ENCODE data around the gene ABI3.
"Not testable (repeated sequence)": the region's sequence is repeated elsewhere in the genome, so short reads cannot be mapped to it uniquely, and the experiment has no call there.

ABI3 gene, protein sequence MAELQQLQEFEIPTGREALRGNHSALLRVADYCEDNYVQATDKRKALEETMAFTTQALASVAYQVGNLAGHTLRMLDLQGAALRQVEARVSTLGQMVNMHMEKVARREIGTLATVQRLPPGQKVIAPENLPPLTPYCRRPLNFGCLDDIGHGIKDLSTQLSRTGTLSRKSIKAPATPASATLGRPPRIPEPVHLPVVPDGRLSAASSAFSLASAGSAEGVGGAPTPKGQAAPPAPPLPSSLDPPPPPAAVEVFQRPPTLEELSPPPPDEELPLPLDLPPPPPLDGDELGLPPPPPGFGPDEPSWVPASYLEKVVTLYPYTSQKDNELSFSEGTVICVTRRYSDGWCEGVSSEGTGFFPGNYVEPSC

DNA sequence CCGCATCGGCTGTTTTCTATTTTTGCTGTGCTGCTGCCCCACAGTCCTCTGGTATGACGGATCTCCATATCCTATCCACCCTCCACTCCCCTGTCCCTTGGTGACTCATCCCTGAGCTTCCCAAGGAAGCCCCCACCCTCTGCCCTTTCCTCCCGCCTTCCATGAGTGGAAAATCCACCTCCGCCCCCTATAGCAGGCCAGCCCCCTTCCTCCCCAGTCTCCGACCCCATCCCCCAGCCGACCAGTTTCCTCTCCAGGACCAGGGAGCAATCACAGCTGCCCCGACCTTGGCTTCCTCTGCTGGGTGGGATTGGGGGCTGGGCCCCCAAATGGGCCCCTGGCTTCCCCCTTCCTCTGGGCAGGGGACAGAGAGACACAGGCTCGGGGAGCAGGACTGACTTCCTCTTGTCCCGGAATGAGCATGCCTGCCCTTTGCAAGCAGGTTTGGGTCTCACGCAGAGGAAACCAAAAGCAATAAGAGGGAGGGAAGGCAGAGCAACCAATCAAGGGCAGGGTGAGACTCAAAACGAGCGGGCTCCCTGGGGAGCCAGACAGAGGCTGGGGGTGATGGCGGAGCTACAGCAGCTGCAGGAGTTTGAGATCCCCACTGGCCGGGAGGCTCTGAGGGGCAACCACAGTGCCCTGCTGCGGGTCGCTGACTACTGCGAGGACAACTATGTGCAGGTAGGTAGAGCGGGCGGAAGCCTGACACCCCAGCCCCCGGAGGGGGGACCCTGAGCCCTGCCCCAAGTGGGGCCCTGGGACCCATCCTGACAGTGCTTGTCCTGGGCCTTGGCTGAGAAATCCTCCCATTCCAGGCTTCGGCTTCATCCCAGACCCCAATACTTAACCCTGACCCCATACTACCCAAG lies at the start of gene ABI3, which contains the start of gene GNGT2:
TSS of gene ABI3 (plus strand) at position 550 of the 872 bp plus-strand sequence. CDS start at position 568, 18 bp downstream.
TSS of gene GNGT2 (minus strand) at position 417 of the 872 bp plus-strand sequence. CDS start 3,152 bp downstream, outside the sequence.
- no peak for DNase-seq (ENCODE audit: low read depth in 2 of 2, low spot score in 1 of 2)

DNA sequence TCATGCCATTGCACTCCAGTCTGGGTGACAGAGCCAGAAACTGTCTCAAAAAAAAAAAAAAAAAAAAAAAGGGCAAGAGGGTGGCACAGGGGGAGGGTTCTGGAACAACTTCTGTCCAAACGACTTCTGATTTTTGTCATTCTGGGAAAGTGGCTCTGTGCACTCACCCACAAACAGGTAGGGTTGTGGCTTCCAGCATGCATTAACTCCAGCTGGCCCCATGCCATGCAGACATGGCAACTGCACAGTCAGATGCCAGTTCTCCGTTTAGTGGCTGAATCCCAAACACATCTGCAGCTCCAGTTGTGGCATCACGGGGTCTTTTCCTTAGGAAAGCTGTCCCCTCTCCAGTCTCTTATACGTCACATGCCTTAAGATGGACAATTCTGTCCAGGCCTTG lies 47.6 kb upstream of the ABI3 start:
- DNase-seq (ENCODE audit: low read depth in 2 of 2, low spot score in 1 of 2): no peak

- DNase-seq (ENCODE audit: low read depth in 2 of 2, low spot score in 1 of 2): no peak
Observed at GRCh38 chr17:49165143-49165542, 45.4 kb upstream of the ABI3 start.

DNA sequence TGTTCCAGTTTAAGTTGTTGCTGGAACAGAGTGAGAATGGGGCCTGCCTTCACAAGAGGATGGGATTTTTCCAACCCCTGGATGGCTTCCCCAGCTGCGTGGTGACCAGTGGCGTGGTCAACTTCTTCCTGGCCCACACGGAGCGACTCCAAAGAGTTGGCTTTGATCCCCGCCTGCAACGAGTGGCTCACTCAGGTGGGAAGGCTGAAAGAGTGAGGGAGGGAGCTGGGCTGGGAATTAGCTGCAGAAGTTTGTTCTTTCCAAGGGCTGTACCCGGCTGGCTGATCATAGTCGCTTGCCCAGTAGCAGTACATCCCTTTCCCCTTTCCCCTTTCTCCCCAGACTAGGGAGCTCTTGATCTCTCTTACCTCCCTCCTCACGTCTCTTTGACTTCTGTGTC lies 41.8 kb upstream of the ABI3 start:
- no peak for DNase-seq (ENCODE audit: low read depth in 2 of 2, low spot score in 1 of 2)

DNA sequence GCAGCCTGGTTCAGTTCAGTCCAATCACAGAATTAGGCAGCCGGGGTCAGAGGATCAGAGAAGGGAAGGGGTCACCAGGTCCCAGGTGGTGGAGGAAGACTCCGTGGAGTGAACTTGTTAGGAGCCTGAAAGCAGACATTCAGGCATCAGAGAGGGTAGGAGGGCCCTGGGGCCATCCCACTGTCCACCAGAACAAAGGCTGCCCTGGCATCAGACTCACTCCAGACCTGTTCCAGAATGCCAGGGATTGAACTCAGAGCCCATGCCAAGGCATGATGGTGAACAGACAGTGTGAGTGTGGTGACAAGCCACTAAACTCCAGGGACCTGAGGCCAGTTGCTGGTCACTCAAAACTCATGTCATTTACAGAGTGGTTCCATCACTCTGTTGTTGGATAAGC lies 40.3 kb upstream of the ABI3 start:
- no peak for DNase-seq (ENCODE audit: low read depth in 2 of 2, low spot score in 1 of 2)

DNA sequence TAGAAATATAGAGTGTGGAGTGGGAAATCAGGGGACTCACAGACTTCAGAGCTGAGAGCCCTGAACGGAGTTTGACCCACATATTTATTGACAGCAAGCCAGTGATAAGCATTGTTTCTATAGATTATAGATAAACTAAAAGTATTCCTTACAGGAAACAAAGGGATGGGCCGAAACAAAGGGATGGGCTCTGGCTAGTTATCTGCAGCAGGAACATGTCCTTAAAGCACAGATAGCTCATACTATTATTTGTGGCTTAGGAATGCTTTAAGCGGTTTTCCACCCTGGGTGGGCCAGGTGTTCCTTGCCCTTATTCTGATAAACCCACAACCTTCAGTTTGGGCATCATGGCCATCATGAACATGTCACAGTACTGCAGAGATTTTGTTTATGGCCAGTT lies 39.8 kb upstream of the ABI3 start:
- DNase-seq (ENCODE audit: low read depth in 2 of 2, low spot score in 1 of 2): not testable (repeated sequence)

- not testable (repeated sequence) for DNase-seq (ENCODE audit: low read depth in 2 of 2, low spot score in 1 of 2)
Observed at GRCh38 chr17:49175978-49176377, 34.5 kb upstream of the ABI3 start.

DNA sequence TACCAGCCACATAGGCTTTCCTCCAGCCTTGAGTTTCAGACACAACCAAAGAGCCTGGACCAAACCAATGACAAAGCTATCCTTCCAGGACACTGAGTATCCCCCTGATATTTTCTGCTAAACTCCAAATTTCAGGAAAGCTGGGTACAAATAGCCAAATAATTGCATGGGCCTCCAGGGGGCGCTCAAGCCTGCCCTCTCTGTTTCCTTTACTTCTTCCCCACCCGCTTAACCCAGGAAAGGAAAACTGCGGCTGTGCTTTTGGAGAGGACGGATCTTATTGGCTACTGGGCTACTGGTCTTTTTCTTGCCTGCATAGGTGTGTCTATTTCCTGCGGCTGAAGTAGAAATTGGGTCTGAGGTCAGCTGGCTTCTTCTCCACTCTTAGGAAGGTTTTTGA lies 30.2 kb upstream of the ABI3 start:
- DNase-seq (ENCODE audit: low read depth in 2 of 2, low spot score in 1 of 2): peak; percentile 23 to 48

- no peak for DNase-seq (ENCODE audit: low read depth in 2 of 2, low spot score in 1 of 2)
Observed at GRCh38 chr17:49180998-49181635, 29.4 kb upstream of the ABI3 start.

DNA sequence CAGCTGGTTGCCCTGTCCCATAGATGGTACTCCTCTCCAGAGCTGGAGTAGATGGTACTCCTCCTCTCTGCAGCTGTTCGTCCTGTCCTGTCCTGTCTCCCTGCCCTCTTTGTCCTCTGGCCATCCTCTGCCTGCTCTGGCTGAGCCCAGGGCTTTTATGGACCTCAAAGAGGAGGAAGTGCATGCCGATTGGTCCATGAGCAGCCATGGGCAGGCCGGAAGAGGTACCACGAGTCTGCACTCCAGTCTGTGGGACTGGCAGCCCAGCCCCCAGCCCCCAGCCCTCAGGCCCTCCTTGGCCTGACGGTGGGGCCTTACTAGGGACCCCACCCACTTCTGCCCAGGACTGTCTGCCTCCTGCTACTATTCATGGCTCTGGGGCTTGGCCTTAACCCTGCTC lies 27.2 kb upstream of the ABI3 start:
- no peak for DNase-seq (ENCODE audit: low read depth in 2 of 2, low spot score in 1 of 2)

DNA sequence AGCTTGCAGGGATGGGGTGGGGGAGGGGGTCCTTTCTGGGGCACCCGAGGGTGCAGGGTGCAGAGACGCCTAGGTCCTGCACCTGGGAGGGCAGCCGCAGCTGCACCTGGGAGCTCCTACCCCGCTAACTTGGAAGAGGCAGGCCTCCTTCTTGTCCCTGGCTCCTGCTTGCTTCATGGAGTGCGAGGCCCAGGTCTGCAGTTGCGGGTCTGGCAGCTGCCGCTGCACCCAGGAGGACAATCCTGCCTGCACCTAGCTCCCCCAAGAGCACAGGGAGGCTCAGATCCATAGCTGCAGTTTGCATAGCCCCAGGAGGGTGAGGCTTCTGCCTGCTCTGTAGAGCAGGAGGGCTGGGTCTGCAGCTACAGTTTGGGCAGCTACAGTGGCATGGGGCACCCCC lies 26.7 kb upstream of the ABI3 start:
- no peak for DNase-seq (ENCODE audit: low read depth in 2 of 2, low spot score in 1 of 2)

GRCh38 chr17:49184522-49184921 lies 26.0 kb upstream of the ABI3 start:
- not testable (repeated sequence) for DNase-seq (ENCODE audit: low read depth in 2 of 2, low spot score in 1 of 2)

GRCh38 chr17:49185381-49185780 lies 25.1 kb upstream of the ABI3 start:
- DNase-seq (ENCODE audit: low read depth in 2 of 2, low spot score in 1 of 2): not testable (repeated sequence)

DNA sequence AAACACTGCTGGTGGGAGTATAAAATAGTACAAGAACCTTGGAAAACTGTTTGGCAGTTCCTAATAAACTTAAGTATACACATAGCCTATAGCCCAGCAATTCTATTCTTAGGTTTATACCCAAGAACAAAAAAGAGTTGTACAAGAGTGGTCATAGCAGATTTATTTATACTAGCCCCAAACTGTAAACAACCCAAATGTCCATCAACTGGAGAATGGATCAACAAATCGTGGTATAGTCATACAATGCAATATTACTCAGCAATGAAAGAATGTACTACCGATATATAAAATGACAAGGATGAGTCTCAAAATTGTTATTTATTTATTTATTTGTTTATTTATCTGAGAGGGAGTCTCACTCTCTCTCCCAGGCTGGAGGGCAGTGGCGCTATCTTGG lies 23.2 kb upstream of the ABI3 start:
- DNase-seq (ENCODE audit: low read depth in 2 of 2, low spot score in 1 of 2): no peak

DNA sequence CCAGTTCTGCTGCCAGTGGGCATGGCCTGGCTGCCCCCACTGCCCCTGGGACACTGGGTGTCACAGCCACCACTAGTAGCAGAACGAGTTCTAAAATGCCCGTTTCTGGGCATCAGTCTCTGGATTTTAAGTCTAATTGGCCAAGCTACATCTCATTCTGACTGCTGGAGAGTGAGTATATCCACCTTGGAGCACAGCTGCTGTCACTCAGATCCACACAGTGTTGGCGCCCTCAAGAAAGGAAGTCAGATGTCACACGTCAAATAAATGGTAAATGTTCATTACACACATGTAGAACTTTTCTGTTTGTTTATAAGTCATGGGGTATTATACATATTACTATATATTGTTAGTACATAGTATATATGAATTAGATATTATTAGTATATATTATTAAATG lies 19.6 kb upstream of the ABI3 start:
- no peak for DNase-seq (ENCODE audit: low read depth in 2 of 2, low spot score in 1 of 2)

GRCh38 chr17:49191409-49191916 lies 19.0 kb upstream of the ABI3 start:
- DNase-seq (ENCODE audit: low read depth in 2 of 2, low spot score in 1 of 2): no peak

GRCh38 chr17:49191917-49192741 lies 18.4 kb upstream of the ABI3 start:
- DNase-seq (ENCODE audit: low read depth in 2 of 2, low spot score in 1 of 2): peak; percentile 80 to 96

DNA sequence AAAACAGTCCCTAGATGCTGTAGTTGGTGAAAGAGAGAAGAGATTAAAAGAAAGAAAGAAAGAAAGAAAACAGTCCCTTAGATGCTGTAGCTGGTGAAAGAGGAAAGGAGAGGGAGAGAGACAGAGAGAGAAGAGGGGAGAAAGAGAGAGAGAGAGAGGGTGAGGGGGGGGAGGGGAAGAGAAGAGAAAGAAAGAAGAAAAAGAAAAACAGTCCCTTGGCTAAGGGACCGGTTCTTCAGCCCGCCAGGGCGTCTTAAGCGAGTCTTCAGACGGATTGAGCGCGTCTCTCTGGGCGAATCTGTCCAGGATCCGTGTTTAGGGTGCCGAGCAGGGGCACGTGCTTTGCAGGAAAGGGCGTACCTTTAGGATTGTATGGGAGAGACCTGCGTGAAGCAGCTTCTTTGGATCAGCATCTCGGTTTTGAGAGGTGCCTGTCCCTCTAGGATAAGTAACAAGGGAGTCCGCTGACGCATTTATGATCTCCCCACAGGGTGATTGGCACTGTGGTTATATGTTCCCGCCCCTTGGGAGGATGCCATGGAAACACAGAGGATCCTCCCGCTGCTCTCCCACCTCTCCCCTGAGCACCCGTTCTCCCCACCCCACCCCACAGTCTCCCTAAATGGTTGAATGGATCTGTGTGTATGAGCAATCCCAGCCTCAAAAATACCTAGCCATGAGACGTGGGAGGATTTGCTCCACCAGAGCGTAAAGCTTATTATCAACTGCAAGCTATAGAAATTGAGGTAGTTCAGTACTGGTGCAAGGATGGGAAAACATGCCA lies 16.8 kb upstream of the ABI3 start:
- DNase-seq (ENCODE audit: low read depth in 2 of 2, low spot score in 1 of 2): no peak

GRCh38 chr17:49194297-49194607 lies 16.3 kb upstream of the ABI3 start:
- DNase-seq (ENCODE audit: low read depth in 2 of 2, low spot score in 1 of 2): no peak

DNA sequence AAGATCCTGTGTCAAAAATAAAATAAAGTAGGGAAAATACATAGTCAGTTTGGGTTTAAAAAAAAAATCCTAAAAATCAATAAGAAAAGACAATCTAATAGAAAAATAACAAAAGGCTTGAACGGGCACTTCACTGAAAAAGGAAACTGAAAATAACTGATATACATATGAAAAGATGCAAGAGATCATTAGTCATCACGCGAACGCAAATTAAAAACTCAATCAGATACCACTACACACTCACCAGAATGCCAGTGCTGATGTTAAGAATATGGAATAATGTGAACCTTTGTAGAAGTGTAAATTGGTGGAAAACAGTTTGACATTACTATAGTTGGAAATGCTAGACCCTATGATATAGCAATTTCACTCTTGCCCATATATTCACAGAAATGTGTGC lies 14.8 kb upstream of the ABI3 start:
- DNase-seq (ENCODE audit: low read depth in 2 of 2, low spot score in 1 of 2): no peak
